H9 (cell line): ENCODE measurements around the gene NEK5. TPM values are rescaled to one million over a fixed set of nuclear protein-coding genes. Genes with fewer than 3 reads are reported as not detected.

Experiments used
- DNase-seq: peaks from one replicate; pipeline ENCODE4 v3.0.0-alpha.2; 2017
- H2AFZ ChIP-seq: one replicate; pipeline ENCODE4 v1.6.1; 2013; ENCODE audit warnings: mild to moderate bottlenecking, low read length, control low read depth, moderate library complexity
- H2AK5ac ChIP-seq: 2 replicates; pipeline ENCODE4 v1.6.1; 2013; ENCODE audit warnings: low read length, control low read depth, mixed read lengths; ENCODE audit not compliant: insufficient read length
- H2BK120ac ChIP-seq: one replicate; pipeline ENCODE4 v1.6.1; 2013; ENCODE audit warnings: low read depth, mild to moderate bottlenecking, low read length, control low read depth, inconsistent platforms; ENCODE audit not compliant: poor library complexity, severe bottlenecking
- H2BK12ac ChIP-seq: 2 replicates; pipeline ENCODE4 v1.6.1; 2013; ENCODE audit warnings: low read length, control low read depth, mixed read lengths, low read depth; ENCODE audit not compliant: insufficient read length
- H2BK15ac ChIP-seq: 2 replicates; pipeline ENCODE4 v1.6.1; 2013; ENCODE audit warnings: low read depth, low read length, control low read depth
- H2BK20ac ChIP-seq: one replicate; pipeline ENCODE4 v1.6.1; 2013; ENCODE audit warnings: low read depth, mild to moderate bottlenecking, low read length, control low read depth, inconsistent platforms; ENCODE audit not compliant: poor library complexity, severe bottlenecking
- H2BK5ac ChIP-seq: 2 replicates; pipeline ENCODE4 v1.6.1; 2013; ENCODE audit warnings: low read length, control low read depth, mixed read lengths; ENCODE audit not compliant: insufficient read length
- H3K14ac ChIP-seq: 2 replicates; pipeline ENCODE4 v1.6.1; 2013; ENCODE audit warnings: low read length, control low read depth; ENCODE audit not compliant: insufficient read depth
- H3K18ac ChIP-seq: 2 replicates; pipeline ENCODE4 v1.6.1; 2013; ENCODE audit warnings: low read depth, mild to moderate bottlenecking, mixed read lengths, low read length, control low read depth; ENCODE audit not compliant: insufficient read length
- H3K23ac ChIP-seq: 2 replicates; pipeline ENCODE4 v1.6.1; 2013; ENCODE audit warnings: low read length, control low read depth, mixed read lengths, low read depth; ENCODE audit not compliant: insufficient read length
- H3K23me2 ChIP-seq: 2 replicates; pipeline ENCODE4 v1.6.1; 2013; ENCODE audit warnings: low read depth, mild to moderate bottlenecking, mixed read lengths, low read length, control low read depth; ENCODE audit not compliant: insufficient read length, poor library complexity, severe bottlenecking
- H3K27ac ChIP-seq: 2 replicates; pipeline ENCODE4 v1.5.1; 2013; ENCODE audit warnings: low read length, control low read depth, mixed read lengths, low read depth; ENCODE audit not compliant: insufficient read length
- H3K27me3 ChIP-seq: 2 replicates; pipeline ENCODE4 v1.6.1; 2013; ENCODE audit warnings: low read length, control low read depth, inconsistent platforms; ENCODE audit not compliant: insufficient read depth
- H3K4ac ChIP-seq: 2 replicates; pipeline ENCODE4 v1.6.1; 2013; ENCODE audit warnings: low read depth, mild to moderate bottlenecking, control low read depth, inconsistent platforms, low read length, moderate library complexity
- H3K4me1 ChIP-seq: 2 replicates; pipeline ENCODE4 v1.6.1; 2013; ENCODE audit warnings: low read length, control low read depth, inconsistent platforms; ENCODE audit not compliant: insufficient read depth
- H3K4me2 ChIP-seq: 2 replicates; pipeline ENCODE4 v1.6.1; 2013; ENCODE audit warnings: low read length, control low read depth, mixed read lengths; ENCODE audit not compliant: insufficient read length, insufficient read depth
- H3K56ac ChIP-seq: 2 replicates; pipeline ENCODE4 v1.6.1; 2013; ENCODE audit warnings: low read depth, mild to moderate bottlenecking, mixed read lengths, low read length, control low read depth; ENCODE audit not compliant: insufficient read length
- H3K79me1 ChIP-seq: 2 replicates; pipeline ENCODE4 v1.6.1; 2013; ENCODE audit warnings: low read depth, mild to moderate bottlenecking, moderate library complexity, low read length, control low read depth, inconsistent platforms; ENCODE audit not compliant: insufficient read depth, poor library complexity, severe bottlenecking
- H3K79me2 ChIP-seq: 2 replicates; pipeline ENCODE4 v1.6.1; 2013; ENCODE audit warnings: low read length, control low read depth, inconsistent platforms; ENCODE audit not compliant: insufficient read depth
- H3K9ac ChIP-seq: 2 replicates; pipeline ENCODE4 v1.6.1; 2013; ENCODE audit warnings: low read length, control low read depth, mixed read lengths; ENCODE audit not compliant: insufficient read length; ENCODE audit errors: extremely low read depth
- H3K9me3 ChIP-seq: one replicate; pipeline ENCODE4 v1.6.1; 2013; ENCODE audit warnings: low read depth, low read length, inconsistent platforms; ENCODE audit not compliant: control insufficient read depth
- H3T11ph ChIP-seq: one replicate; pipeline ENCODE4 v1.6.1; 2013; ENCODE audit warnings: mild to moderate bottlenecking, low read length, control low read depth, inconsistent platforms
- H4K20me1 ChIP-seq: one replicate; pipeline ENCODE4 v1.6.1; 2013; ENCODE audit not compliant: control insufficient read depth, insufficient read length, insufficient read depth
- H4K5ac ChIP-seq: 2 replicates; pipeline ENCODE4 v1.6.1; 2013; ENCODE audit warnings: low read depth, mild to moderate bottlenecking, mixed read lengths, low read length, control low read depth; ENCODE audit not compliant: insufficient read length
- H4K8ac ChIP-seq: replicated peaks from 2 replicates; pipeline ENCODE4 v1.6.1; 2013; ENCODE audit warnings: low read length, control low read depth, mixed read lengths, low read depth; ENCODE audit not compliant: insufficient read length
- H4K91ac ChIP-seq: 2 replicates; pipeline ENCODE4 v1.6.1; 2013; ENCODE audit warnings: low read depth, mild to moderate bottlenecking, moderate library complexity, mixed read lengths, low read length, control low read depth; ENCODE audit not compliant: insufficient read length
- H3K27ac Mint-ChIP-seq, 3 experiments: 2 replicates in 2 of 3; 3 replicates in 1 of 3; pipeline ENCODE4 v1.8.0; 2020 to 2021; ENCODE audit warnings: mixed read lengths in 3 of 3, mild to moderate bottlenecking in 1 of 3, moderate library complexity in 1 of 3
- H3K27me3 Mint-ChIP-seq: 2 replicates; pipeline ENCODE4 v1.8.0; 2021; ENCODE audit warnings: low read depth, mild to moderate bottlenecking, moderate library complexity, mixed read lengths
- H3K36me3 Mint-ChIP-seq, 3 experiments: 2 replicates in 2 of 3; 3 replicates in 1 of 3; pipeline ENCODE4 v1.8.0; 2020 to 2021; ENCODE audit warnings: low read depth in 3 of 3, mixed read lengths in 3 of 3; ENCODE audit not compliant: insufficient read depth in 1 of 3
- H3K4me1 Mint-ChIP-seq, 2 experiments: 2 replicates each; pipeline ENCODE4 v1.8.0; 2020; ENCODE audit warnings: mixed read lengths in 2 of 2
- H3K4me3 Mint-ChIP-seq, 2 experiments: 2 replicates in 1 of 2; 3 replicates in 1 of 2; pipeline ENCODE4 v1.8.0; 2020 to 2021; ENCODE audit warnings: mild to moderate bottlenecking in 2 of 2, mixed read lengths in 2 of 2, moderate library complexity in 1 of 2
- H3K9me3 Mint-ChIP-seq, 2 experiments: 2 replicates in 1 of 2; 3 replicates in 1 of 2; pipeline ENCODE4 v1.8.0; 2020; ENCODE audit warnings: mild to moderate bottlenecking in 2 of 2, mixed read lengths in 2 of 2, moderate library complexity in 1 of 2
- CTCF ChIP-seq: fragments of 200-600 bp; sonication (generic); conservative IDR thresholded peaks from 3 replicates; pipeline ENCODE4 v1.8.0; 2021; ENCODE audit warnings: antibody characterized with exemption, mild to moderate bottlenecking
- WGBS: extraction: QIAGEN DNeasy Blood & Tissue Kit; methylation state at CpG from one replicate; pipeline ENCODE4 v1.1.7; 2013; ENCODE audit warnings: missing lambda C conversion rate, low lambda C conversion rate, mixed read lengths; ENCODE audit not compliant: insufficient read length; ENCODE audit errors: extremely low coverage; 5-methylcytosine and 5-hydroxymethylcytosine counted together
- total RNA-seq: library from RNA; stranded (reverse); gene quantifications from 2 replicates; pipeline ENCODE4 v1.2.1, GENCODE V29; 2021

NEK5 gene
- total RNA-seq, 1 experiment from 2014 or later = 0.26 TPM

DNA sequence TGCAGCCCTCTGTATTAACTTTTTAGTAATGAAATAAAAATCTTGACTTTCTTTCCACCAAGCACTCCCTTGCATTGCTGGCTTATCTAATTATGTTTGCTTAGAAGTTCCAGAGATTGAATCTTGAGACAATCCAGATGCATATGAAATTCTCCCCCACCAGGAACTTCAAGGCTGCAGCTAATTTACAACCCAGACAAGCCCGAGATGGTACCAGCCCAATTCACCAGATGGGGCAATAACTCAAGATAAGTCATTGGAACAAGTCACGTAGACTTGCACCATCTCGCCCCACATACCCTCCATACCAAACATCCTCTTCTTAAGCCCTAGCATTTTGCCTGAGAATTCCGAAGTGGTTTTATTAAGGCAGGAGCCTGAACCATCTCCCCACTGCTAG lies 75.4 kb downstream of the NEK5 start:
- TF ChIP-seq CTCF = no peak
- Histone ChIP-seq H3K27ac (no peak overlapping the region), H4K8ac (no peak overlapping the region), H3K18ac (no peak overlapping the region), H3K4me2 (no peak overlapping the region), H3K23ac (no peak overlapping the region), H2BK5ac (no peak overlapping the region), H3K4me1 (no peaks in the 10 kb centered on the region), H3K9ac (no peak overlapping the region), H3K9me3 (no peaks in the 10 kb centered on the region), H3K14ac (no peak overlapping the region), H3K23me2 (no peaks in the 10 kb centered on the region), H2AK5ac (no peak overlapping the region), H4K20me1 (no peaks in the 10 kb centered on the region), H3K4ac (no peak overlapping the region), H3T11ph (no peak overlapping the region), H3K27me3 (no peaks in the 10 kb centered on the region), H3K79me1 (no peaks in the 10 kb centered on the region), H2BK20ac (no peak overlapping the region), H4K5ac (no peak overlapping the region), H2BK15ac (no peak overlapping the region), H2BK120ac (no peak overlapping the region), H4K91ac (no peak overlapping the region), H2BK12ac (no peak overlapping the region), H3K56ac (no peak overlapping the region), H2AFZ (no peak overlapping the region), H3K79me2 (no peaks in the 10 kb centered on the region)
- no peak overlapping the region for H3K4me3 Mint-ChIP-seq
- no peaks in the 10 kb centered on the region for H3K27me3 Mint-ChIP-seq
- DNase-seq = no peak
- H3K4me1 Mint-ChIP-seq = peaks cover 14% of the 10 kb centered on the region in 2 experiments
- no peak overlapping the region for H3K27ac Mint-ChIP-seq
- no CpG with 5 or more reads among the region's 4 CpGs for WGBS
- peaks cover 0 to 2% of the 10 kb centered on the region in 2 experiments; a peak in 3 of 5 replicates for H3K9me3 Mint-ChIP-seq
- H3K36me3 Mint-ChIP-seq = no peaks in the 10 kb centered on the region
